OCI-LY3 (cell line): Measurements from ENCODE around the gene TUB.

Experiments used
- H2AFZ ChIP-seq: fragments of 200-600, 300-600 bp; shearing (Covaris generic); 2 replicates; pipeline ENCODE4 v1.6.0; 2014; ENCODE audit warnings: antibody characterized with exemption, low read depth, low read length
- H3K27ac ChIP-seq: fragments of 200-600, 300-600 bp; sonication (generic); 2 replicates; pipeline ENCODE4 v1.5.1; 2014; ENCODE audit warnings: mild to moderate bottlenecking, low read length, moderate library complexity, mixed read lengths
- H3K27me3 ChIP-seq: fragments of 200-600, 300-600 bp; sonication (generic); 2 replicates; pipeline ENCODE4 v1.6.1; 2014; ENCODE audit warnings: low read depth, low read length, mixed read lengths
- H3K36me3 ChIP-seq: fragments of 200-600, 300-600 bp; sonication (generic); replicated peaks from 2 replicates; pipeline ENCODE3; 2014; ENCODE audit warnings: low read depth, low read length, mixed read lengths
- H3K4me1 ChIP-seq: fragments of 300-600, 200-600 bp; sonication (generic); 2 replicates; pipeline ENCODE4 v1.6.1; 2014; ENCODE audit warnings: low read length, mixed read lengths
- H3K4me2 ChIP-seq: fragments of 200-600, 300-600 bp; sonication (generic); 2 replicates; pipeline ENCODE4 v1.6.1; 2014; ENCODE audit warnings: low read length, mixed read lengths
- H3K4me3 ChIP-seq: fragments of 300-600, 200-600 bp; sonication (generic); 2 replicates; pipeline ENCODE4 v1.5.1; 2014; ENCODE audit warnings: antibody characterized with exemption, mild to moderate bottlenecking, low read length, moderate library complexity
- H3K79me2 ChIP-seq: fragments of 300-600, 200-600 bp; shearing (Covaris generic); 2 replicates; pipeline ENCODE4 v1.6.1; 2014; ENCODE audit warnings: mild to moderate bottlenecking, low read length, mixed read lengths
- H3K9ac ChIP-seq: fragments of 300-600, 200-600 bp; shearing (Covaris generic); 2 replicates; pipeline ENCODE4 v1.6.0; 2014; ENCODE audit warnings: mild to moderate bottlenecking, low read length, moderate library complexity
- H3K9me3 ChIP-seq: fragments of 200-600, 300-600 bp; shearing (Covaris generic); 2 replicates; pipeline ENCODE4 v1.6.1; 2014; ENCODE audit warnings: low read length, mixed read lengths; ENCODE audit not compliant: insufficient read depth
- H4K20me1 ChIP-seq: fragments of 200-600, 300-600 bp; sonication (generic); 2 replicates; pipeline ENCODE4 v1.6.1; 2016; ENCODE audit warnings: low read length, mixed read lengths; ENCODE audit not compliant: insufficient read depth
- EZH2phosphoT487 ChIP-seq: fragments of 200-600 bp; shearing (Covaris generic); IDR thresholded peaks from 2 replicates; pipeline ENCODE4 v1.6.1; 2018; ENCODE audit warnings: antibody characterized with exemption, mixed run types, low read depth
- TF ChIP-seq, protein P1 (sequence below): fragments of 200-600, 300-600 bp; sonication (generic); IDR thresholded peaks from 2 replicates; pipeline ENCODE4 v1.5.1; 2014; ENCODE audit warnings: antibody characterized with exemption, low read length, low read depth

TUB gene

DNA sequence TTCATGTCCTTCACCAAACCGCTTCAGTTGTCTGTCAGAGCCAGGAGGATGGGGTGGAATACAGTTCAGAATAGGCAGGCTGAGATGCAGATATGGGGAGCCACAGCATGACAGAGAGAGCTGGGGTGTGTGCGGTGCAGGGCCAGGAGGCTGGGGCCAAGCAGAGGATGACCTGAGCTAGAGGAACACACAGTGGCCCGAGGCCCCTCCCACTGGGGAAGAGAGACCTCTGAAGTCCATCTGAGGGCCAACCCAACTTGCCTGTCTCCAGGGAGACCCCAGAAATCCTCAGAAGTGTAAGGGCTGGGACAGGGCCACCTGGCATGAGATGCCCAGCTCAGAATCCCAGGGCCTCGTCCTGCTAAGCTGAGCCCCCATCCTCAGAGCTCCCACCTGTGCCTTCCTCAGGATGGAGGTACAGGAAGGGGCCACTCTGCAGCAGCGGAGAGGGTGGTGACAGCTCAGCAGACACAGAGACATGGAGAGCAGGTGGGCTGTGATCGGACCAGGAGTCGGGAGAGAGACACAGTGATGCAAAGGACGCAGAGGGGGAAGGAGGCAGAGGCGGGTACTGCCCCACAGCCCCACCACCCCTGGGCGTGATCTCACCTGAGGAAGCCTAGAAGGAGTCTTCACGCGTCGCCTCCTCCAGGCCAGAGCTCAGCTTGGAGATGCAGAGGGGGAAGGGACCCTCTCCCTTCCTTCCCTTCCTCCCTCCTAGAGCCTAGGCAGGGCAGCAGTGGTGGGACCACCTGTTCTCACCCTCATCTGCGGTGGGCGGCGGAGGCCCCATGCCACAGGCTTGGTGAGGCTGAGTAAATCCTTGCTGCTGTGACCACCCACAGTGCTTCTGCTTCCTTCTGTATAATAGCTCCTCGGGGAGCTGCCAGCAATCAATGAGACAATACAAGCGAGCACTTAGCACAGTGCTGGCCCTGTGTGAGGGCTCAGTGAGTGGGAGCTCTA is 9.1 kb upstream of the TUB start:
- Histone ChIP-seq H3K4me3 (no peak overlapping the region), H3K9ac (no peak overlapping the region), H2AFZ (no peak overlapping the region), H3K79me2 (no peaks in the 10 kb centered on the region), H4K20me1 (no peaks in the 10 kb centered on the region), H3K27me3 (peaks cover 37% of the 10 kb centered on the region), H3K9me3 (no peaks in the 10 kb centered on the region), H3K36me3 (no peaks in the 10 kb centered on the region), H3K4me2 (no peak overlapping the region), H3K27ac (no peak overlapping the region), H3K4me1 (peaks cover 10% of the 10 kb centered on the region)
- TF ChIP-seq, protein P1, sequence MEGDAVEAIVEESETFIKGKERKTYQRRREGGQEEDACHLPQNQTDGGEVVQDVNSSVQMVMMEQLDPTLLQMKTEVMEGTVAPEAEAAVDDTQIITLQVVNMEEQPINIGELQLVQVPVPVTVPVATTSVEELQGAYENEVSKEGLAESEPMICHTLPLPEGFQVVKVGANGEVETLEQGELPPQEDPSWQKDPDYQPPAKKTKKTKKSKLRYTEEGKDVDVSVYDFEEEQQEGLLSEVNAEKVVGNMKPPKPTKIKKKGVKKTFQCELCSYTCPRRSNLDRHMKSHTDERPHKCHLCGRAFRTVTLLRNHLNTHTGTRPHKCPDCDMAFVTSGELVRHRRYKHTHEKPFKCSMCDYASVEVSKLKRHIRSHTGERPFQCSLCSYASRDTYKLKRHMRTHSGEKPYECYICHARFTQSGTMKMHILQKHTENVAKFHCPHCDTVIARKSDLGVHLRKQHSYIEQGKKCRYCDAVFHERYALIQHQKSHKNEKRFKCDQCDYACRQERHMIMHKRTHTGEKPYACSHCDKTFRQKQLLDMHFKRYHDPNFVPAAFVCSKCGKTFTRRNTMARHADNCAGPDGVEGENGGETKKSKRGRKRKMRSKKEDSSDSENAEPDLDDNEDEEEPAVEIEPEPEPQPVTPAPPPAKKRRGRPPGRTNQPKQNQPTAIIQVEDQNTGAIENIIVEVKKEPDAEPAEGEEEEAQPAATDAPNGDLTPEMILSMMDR, result no peak
- no peak for TF ChIP-seq EZH2phosphoT487

- TF ChIP-seq EZH2phosphoT487, result no peak
- TF ChIP-seq, protein P1, result no peak
- Histone ChIP-seq H3K9ac (no peak overlapping the region), H4K20me1 (no peaks in the 10 kb centered on the region), H2AFZ (no peak overlapping the region), H3K4me2 (no peak overlapping the region), H3K27ac (no peak overlapping the region), H3K4me1 (peaks cover 10% of the 10 kb centered on the region), H3K36me3 (no peaks in the 10 kb centered on the region), H3K79me2 (no peaks in the 10 kb centered on the region), H3K4me3 (no peak overlapping the region), H3K27me3 (peaks cover 27% of the 10 kb centered on the region), H3K9me3 (no peaks in the 10 kb centered on the region)
These were observed 5.8 kb upstream of the TUB start for GRCh38 chr11:8075119-8075726.

DNA sequence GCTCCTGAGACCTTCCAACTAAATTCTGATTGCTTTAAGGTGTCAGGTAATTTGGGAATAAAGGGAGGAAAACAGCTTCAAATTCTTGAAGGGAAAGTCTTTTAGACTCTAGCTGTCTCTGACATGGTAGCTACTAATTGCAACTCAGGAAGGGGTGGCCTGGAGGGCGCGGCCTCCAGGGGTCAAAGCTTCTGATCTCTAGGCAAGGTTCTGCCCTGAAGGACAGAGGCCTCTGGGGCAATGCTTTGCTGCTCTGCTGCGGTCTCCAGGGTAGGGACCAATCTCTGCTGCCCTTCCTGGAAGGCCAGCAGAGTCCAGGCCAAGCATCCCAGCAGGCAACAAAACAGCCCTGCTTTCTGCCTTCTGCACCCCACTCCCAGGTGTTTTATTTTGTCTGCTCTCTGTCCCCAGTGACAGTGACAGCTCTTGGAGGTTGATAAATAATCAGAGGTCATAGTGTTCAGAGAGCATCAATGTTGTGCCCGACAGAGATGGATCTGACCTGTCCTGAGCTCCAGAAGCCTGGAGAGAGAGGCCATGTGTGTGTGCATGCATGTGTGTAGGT is 1.8 kb upstream of the TUB start:
- Histone ChIP-seq H3K9me3 (no peaks in the 10 kb centered on the region), H3K4me1 (no peaks in the 10 kb centered on the region), H3K36me3 (no peaks in the 10 kb centered on the region), H3K9ac (no peak overlapping the region), H3K4me3 (no peak overlapping the region), H2AFZ (no peak overlapping the region), H4K20me1 (no peaks in the 10 kb centered on the region), H3K27ac (no peak overlapping the region), H3K4me2 (no peak overlapping the region), H3K79me2 (no peaks in the 10 kb centered on the region), H3K27me3 (peaks cover 6% of the 10 kb centered on the region; the same call in 1 of the 2 replicates)
- TF ChIP-seq EZH2phosphoT487, result no peak
- TF ChIP-seq, protein P1, result no peak
